ENCODE data around the gene SPCS2. TPM values are rescaled to one million over a fixed set of nuclear protein-coding genes. Genes with fewer than 3 reads are reported as not detected.
A peak's percentile ranks its signal among the peaks of the same experiment; 100 is the strongest.

Gene SPCS2
- 100 to 1,000 TPM; 130 to 156 TPM for total RNA-seq

DNA sequence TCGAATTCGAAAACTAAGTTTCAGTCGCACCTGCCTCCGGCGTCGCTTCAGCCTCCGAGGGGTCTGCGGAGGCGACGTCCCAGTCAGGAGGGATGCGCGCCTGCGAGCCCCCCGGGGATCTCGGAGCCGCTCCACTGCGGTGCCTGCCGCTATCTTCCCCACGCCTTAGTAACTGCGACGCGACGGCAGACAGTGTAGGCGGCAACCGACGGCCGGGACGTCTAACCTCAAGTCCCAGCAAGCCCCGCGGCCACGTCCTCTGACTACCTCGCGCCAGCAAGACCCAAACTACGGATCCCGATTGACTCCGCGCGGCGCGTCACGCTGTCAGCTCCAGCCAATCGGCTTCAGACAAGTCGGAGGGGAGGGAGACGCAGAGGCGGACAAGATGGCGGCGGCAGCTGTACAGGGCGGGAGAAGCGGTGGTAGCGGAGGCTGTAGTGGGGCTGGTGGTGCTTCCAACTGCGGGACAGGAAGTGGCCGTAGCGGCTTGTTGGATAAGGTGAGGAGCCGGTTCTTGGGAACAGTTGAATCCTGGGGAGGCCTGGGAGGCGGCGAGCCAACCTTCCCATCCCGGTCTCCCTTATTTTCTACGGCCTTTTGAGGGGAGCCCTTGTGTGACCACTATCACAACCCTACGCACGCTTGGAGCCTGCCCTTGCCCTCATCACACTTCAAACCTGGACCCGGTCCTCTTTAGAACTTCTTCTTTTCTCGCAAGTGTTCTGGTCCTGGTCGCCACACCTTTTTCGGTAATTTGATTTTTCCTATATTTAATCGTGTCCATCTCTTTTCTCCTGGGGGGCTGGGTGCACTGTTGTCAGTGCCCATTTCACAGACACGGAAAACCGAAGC is at the start of gene SPCS2, which contains the start of gene XRRA1:
SPCS2 (plus strand) TSS at position 369 of the 855 bp plus-strand sequence; CDS start at position 389, 20 bp downstream.
XRRA1 (minus strand) TSS at position 194 of the 855 bp plus-strand sequence. CDS start 8,213 bp downstream, outside the sequence.
- DNase-seq (peak; percentile 100), ATAC-seq (peak; percentile 99)
- peaks cover 48% of the 10 kb centered on the region for H3K36me3 Mint-ChIP-seq
- H3K9me3 Mint-ChIP-seq (ENCODE audit: low read depth), result no peaks in the 10 kb centered on the region
- peak within 1 kb of the TSS; percentile 98 for H3K4me3 Mint-ChIP-seq
- CTCF ChIA-PET, result interaction anchor here (1.4 to 2.0 kb wide), 3 partner anchors 9 to 40 kb away, joined by 4 to 9 read pairs (median 7); partner anchors contain the start of gene NEU3
- H3K27me3 Mint-ChIP-seq, result no peaks in the 10 kb centered on the region
- H3K27ac Mint-ChIP-seq, result peak within 1 kb of the TSS; percentile 98
- H3K4me1 Mint-ChIP-seq, result peaks cover 55% of the 10 kb centered on the region

DNA sequence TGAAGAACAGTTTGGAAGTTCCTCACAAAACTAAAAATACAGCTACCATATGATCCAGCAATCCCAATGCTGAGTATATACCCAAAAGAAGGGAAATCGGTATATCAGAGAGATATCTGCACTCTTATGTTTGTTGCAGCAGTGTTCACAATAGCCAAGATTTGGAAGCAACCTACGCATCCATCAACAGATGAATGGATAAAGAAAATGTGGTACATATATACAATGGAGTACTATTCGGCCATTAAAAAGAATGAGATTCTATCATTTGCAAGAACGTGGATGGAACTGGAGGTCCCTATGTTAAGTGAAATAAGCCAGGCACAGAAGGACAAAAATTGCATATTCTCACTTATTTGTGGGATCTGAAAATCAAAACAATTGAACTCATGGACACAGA is 46.7 kb upstream of the SPCS2 start:
- Mint-ChIP-seq H3K4me3 (no peak overlapping the region), H3K9me3 (ENCODE audit: low read depth) (peaks cover 28% of the 10 kb centered on the region), H3K27ac (no peak overlapping the region), H3K4me1 (peaks cover 5% of the 10 kb centered on the region), H3K36me3 (peaks cover 73% of the 10 kb centered on the region), H3K27me3 (no peaks in the 10 kb centered on the region)
- ATAC-seq, result no peak
- CTCF ChIA-PET, result interaction anchor here (1.5 to 2.0 kb wide), 2 partner anchors 28 to 238 kb away, joined by 3 to 5 read pairs; no protein-coding TSS in a partner anchor
- no peak for DNase-seq

DNA sequence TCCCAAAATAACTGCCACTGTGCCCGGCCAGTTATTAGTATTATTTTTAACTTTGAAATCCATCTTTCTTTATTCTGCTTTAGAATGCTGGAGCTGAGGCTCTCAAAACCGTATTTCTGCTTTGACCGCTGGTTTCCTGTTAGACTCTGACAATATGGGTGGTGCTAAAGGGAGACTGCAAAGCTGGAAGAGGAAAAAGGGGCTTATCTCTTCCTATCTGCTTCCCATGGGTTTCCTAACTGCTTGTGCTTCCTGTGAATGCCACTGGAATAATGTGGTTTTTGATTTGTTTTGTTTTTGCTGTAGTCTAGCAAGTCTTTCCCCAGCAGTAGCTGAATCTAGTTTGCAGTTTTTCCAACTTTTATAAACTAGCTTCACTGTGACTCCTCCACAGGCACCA is 43.7 kb upstream of the SPCS2 start:
- CTCF ChIA-PET, result interaction anchor here (1.0 to 1.2 kb wide), 3 partner anchors 20 to 343 kb away, joined by 3 read pairs; no protein-coding TSS in a partner anchor
- DNase-seq, result no peak
- H3K36me3 Mint-ChIP-seq, result peaks cover 71% of the 10 kb centered on the region
- H3K9me3 Mint-ChIP-seq (ENCODE audit: low read depth), result peaks cover 11% of the 10 kb centered on the region
- H3K4me1 Mint-ChIP-seq, result peaks cover 9% of the 10 kb centered on the region
- no peak overlapping the region for H3K27ac Mint-ChIP-seq
- H3K4me3 Mint-ChIP-seq, result no peak overlapping the region
- ATAC-seq, result no peak
- H3K27me3 Mint-ChIP-seq, result no peaks in the 10 kb centered on the region

DNA sequence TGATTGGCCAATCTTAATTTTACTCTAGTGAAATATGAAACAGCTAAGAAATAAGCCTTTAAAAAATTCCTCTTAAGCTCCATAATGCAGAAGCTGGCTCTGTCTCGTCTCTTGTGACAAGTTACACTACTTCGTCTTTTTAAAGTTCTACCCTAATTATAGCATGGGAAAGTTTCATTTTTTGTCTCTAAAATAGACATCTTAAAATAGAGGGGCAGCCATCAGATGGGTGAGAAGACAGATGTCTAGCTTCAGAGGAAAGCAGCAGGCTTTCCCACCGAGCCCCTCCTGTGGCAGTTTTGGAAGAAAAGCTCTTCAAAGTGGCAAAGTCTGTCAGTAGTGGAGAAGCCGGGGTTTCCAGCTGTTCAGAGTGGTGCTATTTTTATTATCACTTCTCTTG is 39.7 kb upstream of the SPCS2 start:
- CTCF ChIA-PET, result interaction anchor here (0.7 to 1.2 kb wide), 3 partner anchors 11 to 296 kb away, joined by 3 to 4 read pairs (median 4); no protein-coding TSS in a partner anchor
- H3K4me3 Mint-ChIP-seq, result no peak overlapping the region
- DNase-seq, result no peak

DNA sequence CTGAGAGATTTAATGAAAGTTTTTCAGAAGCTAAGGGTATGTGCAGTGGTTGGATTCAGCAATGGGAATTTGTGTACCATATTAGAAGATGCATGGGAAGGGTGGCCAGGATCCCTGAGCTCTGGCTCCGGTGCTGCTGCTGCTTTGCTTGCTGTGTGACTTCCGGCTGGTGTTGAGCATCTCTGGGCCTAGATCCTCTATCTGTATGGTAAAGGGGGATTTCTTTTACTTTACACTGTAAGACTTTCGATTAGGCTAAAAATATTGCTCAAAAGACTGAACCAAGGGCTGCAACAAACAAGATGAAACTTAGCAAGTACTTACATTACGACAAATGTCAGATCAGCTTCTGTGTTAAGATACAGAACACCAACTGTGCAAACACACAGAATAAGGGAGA is 39.3 kb upstream of the SPCS2 start:
- H3K27me3 Mint-ChIP-seq, result no peaks in the 10 kb centered on the region
- ATAC-seq, result no peak
- peaks cover 61% of the 10 kb centered on the region for H3K36me3 Mint-ChIP-seq
- H3K9me3 Mint-ChIP-seq (ENCODE audit: low read depth), result no peaks in the 10 kb centered on the region
- DNase-seq, result no peak
- H3K4me3 Mint-ChIP-seq, result no peak overlapping the region
- H3K4me1 Mint-ChIP-seq, result peaks cover 11% of the 10 kb centered on the region
- CTCF ChIA-PET, result interaction anchor here (1.0 to 1.2 kb wide), 2 partner anchors 11 to 295 kb away, joined by 3 to 4 read pairs; no protein-coding TSS in a partner anchor
- no peak overlapping the region for H3K27ac Mint-ChIP-seq

More for the DNA sequence above, 39.7 kb upstream of the SPCS2 start:
- H3K27me3 Mint-ChIP-seq, result no peaks in the 10 kb centered on the region
- peaks cover 9% of the 10 kb centered on the region for H3K4me1 Mint-ChIP-seq
- no peak overlapping the region for H3K27ac Mint-ChIP-seq
- no peaks in the 10 kb centered on the region for H3K9me3 Mint-ChIP-seq (ENCODE audit: low read depth)
- ATAC-seq, result no peak
- peaks cover 57% of the 10 kb centered on the region for H3K36me3 Mint-ChIP-seq

DNA sequence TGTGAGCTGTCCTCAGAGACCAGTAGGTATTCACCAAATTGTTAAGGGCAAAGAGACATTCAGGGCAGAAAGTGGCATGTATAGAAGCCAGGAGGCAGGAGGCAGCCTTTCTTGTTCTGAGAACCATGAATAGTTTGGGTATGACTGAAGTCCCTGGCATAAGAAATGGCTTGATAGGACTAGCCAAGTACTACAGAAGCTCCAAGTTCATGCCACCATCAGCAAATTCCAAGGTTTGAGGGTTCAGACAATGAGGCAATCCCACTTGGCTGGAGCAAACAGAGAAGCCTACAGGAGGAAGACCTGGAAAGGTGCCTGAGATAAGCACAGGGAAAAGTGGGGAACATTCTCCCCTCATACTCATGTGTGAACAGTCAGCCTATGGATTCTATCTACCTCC is 25.9 kb upstream of the SPCS2 start:
- Mint-ChIP-seq H3K27me3 (no peaks in the 10 kb centered on the region), H3K9me3 (ENCODE audit: low read depth) (no peaks in the 10 kb centered on the region), H3K36me3 (peaks cover 57% of the 10 kb centered on the region), H3K4me1 (peaks cover 35% of the 10 kb centered on the region), H3K4me3 (no peak overlapping the region), H3K27ac (no peak overlapping the region)
- ATAC-seq (no peak), DNase-seq (no peak)
- CTCF ChIA-PET, result interaction anchor here (0.9 to 10.4 kb wide), 3 partner anchors 11 to 219 kb away, joined by 3 to 125 read pairs (median 4); no protein-coding TSS in a partner anchor

DNA sequence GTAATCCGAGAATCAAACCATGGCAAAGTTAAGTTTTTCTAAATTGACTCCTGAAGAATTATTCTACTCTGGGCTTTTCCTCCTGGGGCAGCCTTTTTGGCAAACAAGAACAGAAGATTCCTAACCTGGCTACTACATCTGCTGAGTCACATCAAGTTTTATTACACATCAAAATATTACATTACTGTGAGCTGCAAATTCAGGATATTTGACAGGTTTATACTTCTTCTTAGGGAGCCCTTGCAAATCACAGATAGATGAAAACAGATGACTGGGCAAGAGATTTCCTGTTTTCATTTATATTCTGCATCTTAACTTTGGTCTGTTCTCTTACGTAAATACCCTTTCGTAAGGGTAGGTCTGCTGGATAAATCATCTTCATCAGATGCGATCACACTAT is 23.8 kb upstream of the SPCS2 start:
- no peak overlapping the region for H3K4me3 Mint-ChIP-seq
- CTCF ChIA-PET, result interaction anchor here (1.2 to 10.4 kb wide), 8 partner anchors 13 to 323 kb away, joined by 3 to 125 read pairs (median 6); partner anchors contain the start of gene TPBGL

DNA sequence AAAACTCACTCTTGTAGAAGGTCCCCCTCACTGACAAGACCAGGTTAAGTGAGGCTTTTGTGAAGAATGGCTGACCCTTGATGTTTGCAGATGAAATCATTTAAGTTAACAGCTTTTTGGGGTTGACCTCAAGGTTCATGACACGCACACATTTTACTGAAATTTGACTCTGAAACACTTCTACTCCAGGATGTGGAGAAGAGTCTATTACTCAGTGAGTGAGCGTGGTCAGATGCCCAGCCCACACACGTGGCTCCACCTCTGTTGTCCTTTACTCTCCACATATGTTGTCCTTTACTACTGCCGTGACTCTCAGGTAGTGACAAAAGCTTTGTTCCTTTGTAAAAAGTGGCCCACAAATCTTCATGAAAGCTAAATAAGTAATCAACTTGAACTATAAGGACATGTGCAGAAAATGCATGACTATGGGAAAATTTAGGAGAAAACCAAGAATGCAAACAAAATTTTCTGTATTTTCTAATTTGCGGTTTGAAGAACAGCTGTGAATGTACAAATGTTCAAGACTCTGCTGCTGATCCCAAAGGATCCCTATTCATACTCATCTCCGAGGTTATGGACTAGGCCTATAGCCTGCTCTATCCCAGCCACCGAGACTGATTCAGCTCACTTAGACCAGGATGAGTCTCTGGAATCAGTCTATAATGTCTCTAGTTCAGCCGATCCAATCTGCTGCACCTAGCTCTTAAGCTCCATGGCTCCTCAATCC is 22.6 kb upstream of the SPCS2 start:
- peak; percentile 89 for DNase-seq
- Mint-ChIP-seq H3K9me3 (ENCODE audit: low read depth) (no peaks in the 10 kb centered on the region), H3K36me3 (peaks cover 32% of the 10 kb centered on the region), H3K4me3 (no peak overlapping the region), H3K4me1 (peaks cover 37% of the 10 kb centered on the region), H3K27ac (peak overlapping the region; percentile 69), H3K27me3 (no peaks in the 10 kb centered on the region)
- peak; percentile 85 for ATAC-seq
- CTCF ChIA-PET, result interaction anchor here (1.0 to 10.4 kb wide), 9 partner anchors 56 to 322 kb away, joined by 3 to 125 read pairs (median 12); partner anchors contain the start of gene TPBGL

More for the DNA sequence above, 23.8 kb upstream of the SPCS2 start:
- Mint-ChIP-seq H3K4me1 (peaks cover 35% of the 10 kb centered on the region), H3K36me3 (peaks cover 38% of the 10 kb centered on the region), H3K27ac (peak overlapping the region; percentile 69), H3K27me3 (no peaks in the 10 kb centered on the region), H3K9me3 (ENCODE audit: low read depth) (no peaks in the 10 kb centered on the region)
- no peak for ATAC-seq
- no peak for DNase-seq

DNA sequence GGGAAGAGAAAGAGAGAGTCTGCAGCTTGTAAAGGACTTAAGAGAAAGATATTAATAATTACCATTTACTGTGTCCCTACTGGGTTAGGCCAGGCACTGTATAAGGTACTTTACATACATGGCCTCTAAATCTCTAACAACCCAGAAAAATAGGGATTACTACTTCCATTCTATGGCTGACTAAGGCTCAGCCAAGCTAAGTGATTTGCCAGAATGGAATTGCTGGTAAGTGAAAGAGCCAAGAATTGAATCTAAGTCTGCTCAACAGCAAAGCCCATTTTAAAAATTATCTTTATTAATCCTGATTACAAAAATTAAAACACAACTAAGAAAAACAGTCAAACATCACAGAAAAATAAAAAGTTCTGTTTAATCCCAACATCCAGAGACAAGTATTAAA is 21.6 kb upstream of the SPCS2 start:
- Mint-ChIP-seq H3K36me3 (peaks cover 29% of the 10 kb centered on the region), H3K27ac (peak overlapping the region; percentile 50)
- CTCF ChIA-PET, result interaction anchor here (1.0 to 10.4 kb wide), 7 partner anchors 95 to 314 kb away, joined by 3 to 125 read pairs (median 13); partner anchors contain the start of gene TPBGL

DNA sequence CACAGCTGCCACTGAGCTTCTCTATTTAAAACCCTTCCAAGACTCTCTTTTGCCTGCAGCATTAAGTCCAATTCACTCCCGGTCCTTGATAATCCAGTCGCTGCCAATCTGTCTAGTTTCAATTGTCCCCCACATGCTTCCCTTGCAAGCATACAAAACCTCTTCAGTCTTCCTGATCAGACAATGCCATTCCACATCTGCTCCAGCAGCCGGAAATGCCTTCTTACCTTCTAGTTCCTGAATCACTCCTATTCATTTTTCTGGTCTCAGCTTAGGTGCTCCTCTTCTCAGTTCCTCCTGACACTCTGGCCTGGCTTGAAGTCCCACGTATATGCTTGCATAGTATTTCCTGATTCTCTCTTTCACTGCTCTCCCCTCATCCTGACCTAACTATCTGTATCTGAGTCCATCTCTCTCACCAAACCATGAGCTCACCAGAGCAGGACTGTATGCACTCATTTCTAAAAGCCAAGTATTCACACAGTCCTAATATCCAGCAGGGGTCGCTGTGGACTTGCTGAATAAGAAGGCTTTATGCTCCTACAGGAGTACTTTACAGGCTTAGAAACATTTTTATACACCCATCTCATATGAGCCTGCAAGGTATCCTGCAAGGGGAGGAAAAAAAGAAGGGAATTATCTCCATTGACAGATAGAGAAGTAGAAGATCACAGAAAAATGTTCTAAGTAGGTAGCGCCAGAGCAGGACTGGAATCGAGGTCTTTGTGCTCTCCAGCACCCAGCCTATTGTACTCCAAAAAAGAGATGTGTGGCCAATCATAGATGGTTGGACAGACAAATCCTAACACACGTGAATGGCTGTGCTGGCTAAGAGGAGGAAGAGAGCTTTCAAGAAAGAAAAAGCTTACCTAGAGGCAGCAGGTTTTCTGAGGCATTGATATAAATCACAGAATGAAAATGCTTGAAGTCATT is 19.4 kb upstream of the SPCS2 start:
- DNase-seq, result peak; percentile 80
- peaks cover 36% of the 10 kb centered on the region for H3K36me3 Mint-ChIP-seq
- CTCF ChIA-PET, result interaction anchor here (0.6 to 10.4 kb wide), 32 partner anchors 9 to 347 kb away, joined by 3 to 125 read pairs (median 4); partner anchors contain the start of genes NEU3 and TPBGL
- H3K27me3 Mint-ChIP-seq, result no peaks in the 10 kb centered on the region
- no peak overlapping the region for H3K4me3 Mint-ChIP-seq
- H3K27ac Mint-ChIP-seq, result no peak overlapping the region
- no peaks in the 10 kb centered on the region for H3K9me3 Mint-ChIP-seq (ENCODE audit: low read depth)
- peaks cover 54% of the 10 kb centered on the region for H3K4me1 Mint-ChIP-seq
- ATAC-seq, result peak; percentile 66

More for the DNA sequence above, 21.6 kb upstream of the SPCS2 start:
- ATAC-seq (no peak), DNase-seq (no peak)
- H3K4me3 Mint-ChIP-seq, result no peak overlapping the region
- H3K9me3 Mint-ChIP-seq (ENCODE audit: low read depth), result no peaks in the 10 kb centered on the region
- no peaks in the 10 kb centered on the region for H3K27me3 Mint-ChIP-seq
- peaks cover 43% of the 10 kb centered on the region for H3K4me1 Mint-ChIP-seq

DNA sequence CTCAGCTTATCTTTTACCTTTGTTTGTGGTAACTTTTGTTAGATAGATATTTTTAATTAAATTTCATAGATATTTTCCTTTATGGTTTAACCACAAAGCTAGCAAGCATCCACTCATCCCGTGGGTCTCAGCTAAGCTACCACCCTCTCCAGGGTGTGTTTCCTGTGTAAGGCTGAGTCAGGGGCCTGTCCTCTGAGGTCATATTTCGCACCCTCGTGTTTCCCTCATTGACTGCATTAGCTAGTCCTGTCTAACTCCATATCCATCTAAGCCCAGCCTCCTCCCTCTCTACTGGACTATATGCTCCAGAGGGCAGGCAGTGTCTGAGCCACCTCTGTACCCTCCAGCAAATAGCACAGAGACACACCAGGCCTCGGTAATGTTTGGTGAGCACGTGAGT is 16.9 kb upstream of the SPCS2 start:
- no peak overlapping the region for H3K4me3 Mint-ChIP-seq
- H3K9me3 Mint-ChIP-seq (ENCODE audit: low read depth), result no peaks in the 10 kb centered on the region
- CTCF ChIA-PET, result interaction anchor here (1.5 to 10.4 kb wide), 7 partner anchors 10 to 316 kb away, joined by 6 to 125 read pairs (median 10); partner anchors contain the start of genes SPCS2, TPBGL and XRRA1
- H3K36me3 Mint-ChIP-seq, result peaks cover 46% of the 10 kb centered on the region
- ATAC-seq (peak; percentile 52), DNase-seq (peak; percentile 63)
- peaks cover 39% of the 10 kb centered on the region for H3K4me1 Mint-ChIP-seq
- H3K27ac Mint-ChIP-seq, result peak overlapping the region; percentile 79
- no peaks in the 10 kb centered on the region for H3K27me3 Mint-ChIP-seq

DNA sequence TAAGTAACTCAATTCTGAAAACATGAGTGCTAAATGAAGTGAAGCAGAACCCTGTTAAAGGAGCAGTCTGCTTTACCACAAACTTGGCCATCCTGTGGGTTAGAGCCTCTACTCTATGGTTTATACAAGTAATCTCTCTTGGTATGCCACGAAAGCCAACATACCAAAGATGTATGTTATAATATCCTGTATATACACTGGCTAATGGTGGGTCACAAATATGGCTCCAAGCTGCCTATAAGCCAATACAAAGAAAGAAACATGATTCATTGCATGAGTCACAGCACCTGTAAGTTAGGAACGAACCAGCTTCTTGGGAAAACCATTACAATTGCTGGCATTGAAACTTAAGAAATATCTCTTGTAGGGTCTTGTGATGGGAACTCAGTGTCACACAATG is 16.3 kb upstream of the SPCS2 start:
- no peak overlapping the region for H3K4me3 Mint-ChIP-seq
- DNase-seq (peak; percentile 79), ATAC-seq (peak; percentile 75)
- H3K27ac Mint-ChIP-seq, result peak overlapping the region; percentile 79
- peaks cover 49% of the 10 kb centered on the region for H3K36me3 Mint-ChIP-seq
- CTCF ChIA-PET, result interaction anchor here (1.5 to 10.4 kb wide), 7 partner anchors 9 to 315 kb away, joined by 6 to 125 read pairs (median 10); partner anchors contain the start of genes SPCS2, TPBGL and XRRA1
- peaks cover 37% of the 10 kb centered on the region for H3K4me1 Mint-ChIP-seq
- no peaks in the 10 kb centered on the region for H3K9me3 Mint-ChIP-seq (ENCODE audit: low read depth)
- H3K27me3 Mint-ChIP-seq, result no peaks in the 10 kb centered on the region
